ENCODE measurements around the gene KCNA2. TPM values are rescaled to one million over a fixed set of nuclear protein-coding genes. Genes with fewer than 3 reads are reported as not detected.

The KCNA2 gene
- total RNA-seq, 1 experiment from 2014 or later, result 0.11 TPM

DNA sequence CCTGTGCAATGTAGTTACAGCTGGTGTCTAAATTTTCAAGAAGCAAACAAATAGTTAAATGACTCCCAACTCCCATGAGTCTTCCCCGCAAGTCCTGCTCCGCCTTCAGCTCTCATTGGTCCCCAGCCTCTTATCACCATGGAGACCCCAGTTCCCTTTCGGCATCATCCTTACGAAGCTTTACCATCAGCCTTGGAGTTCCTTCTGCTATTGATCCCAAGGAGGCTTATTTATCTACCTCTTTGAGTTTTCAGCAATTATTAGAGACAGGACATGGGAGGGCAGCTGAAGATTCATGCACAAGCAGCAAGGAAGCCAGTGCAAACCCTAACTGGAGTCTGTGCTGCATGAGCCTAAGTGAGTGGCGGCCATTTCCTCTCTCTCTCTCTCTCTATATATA is 12.3 kb downstream of the KCNA2 start:
- Mint-ChIP-seq H3K27me3 (ENCODE audit: insufficient read depth, unreplicated experiment) (peaks cover 9% of the 10 kb centered on the region), H3K36me3 (ENCODE audit: insufficient read depth, unreplicated experiment) (no peaks in the 10 kb centered on the region), H3K9me3 (ENCODE audit: unreplicated experiment) (no peaks in the 10 kb centered on the region), H3K4me3 (ENCODE audit: unreplicated experiment) (no peak overlapping the region), H3K27ac (ENCODE audit: unreplicated experiment) (no peak overlapping the region), H3K4me1 (ENCODE audit: low read depth, unreplicated experiment) (no peaks in the 10 kb centered on the region)
- Histone ChIP-seq H3K4me1 (no peaks in the 10 kb centered on the region), H3K9me3 (no peaks in the 10 kb centered on the region), H3K27me3 (replicated peaks; ENCODE audit: control insufficient read depth, insufficient read depth, low read length) (no peaks in the 10 kb centered on the region; the same call in 1 of the 2 replicates), H3K4me3 (ENCODE audit: low read depth, low read length) (no peak overlapping the region), H3K36me3 (ENCODE audit: control insufficient read depth, insufficient read depth, low read length) (no peaks in the 10 kb centered on the region)
- TF ChIP-seq, protein P1, sequence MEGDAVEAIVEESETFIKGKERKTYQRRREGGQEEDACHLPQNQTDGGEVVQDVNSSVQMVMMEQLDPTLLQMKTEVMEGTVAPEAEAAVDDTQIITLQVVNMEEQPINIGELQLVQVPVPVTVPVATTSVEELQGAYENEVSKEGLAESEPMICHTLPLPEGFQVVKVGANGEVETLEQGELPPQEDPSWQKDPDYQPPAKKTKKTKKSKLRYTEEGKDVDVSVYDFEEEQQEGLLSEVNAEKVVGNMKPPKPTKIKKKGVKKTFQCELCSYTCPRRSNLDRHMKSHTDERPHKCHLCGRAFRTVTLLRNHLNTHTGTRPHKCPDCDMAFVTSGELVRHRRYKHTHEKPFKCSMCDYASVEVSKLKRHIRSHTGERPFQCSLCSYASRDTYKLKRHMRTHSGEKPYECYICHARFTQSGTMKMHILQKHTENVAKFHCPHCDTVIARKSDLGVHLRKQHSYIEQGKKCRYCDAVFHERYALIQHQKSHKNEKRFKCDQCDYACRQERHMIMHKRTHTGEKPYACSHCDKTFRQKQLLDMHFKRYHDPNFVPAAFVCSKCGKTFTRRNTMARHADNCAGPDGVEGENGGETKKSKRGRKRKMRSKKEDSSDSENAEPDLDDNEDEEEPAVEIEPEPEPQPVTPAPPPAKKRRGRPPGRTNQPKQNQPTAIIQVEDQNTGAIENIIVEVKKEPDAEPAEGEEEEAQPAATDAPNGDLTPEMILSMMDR (IDR thresholded peaks at IDR 0.05; ENCODE audit: insufficient read depth in 1 of 2, low read depth in 1 of 2, low read length in 1 of 2, severe bottlenecking in 1 of 2, unreplicated experiment in 1 of 2), result no peak
- DNase-seq, result no peak
- intact Hi-C loops (cut with micrococcal nuclease; ENCODE audit: unreplicated experiment), result no loop called here
- no TSS peak for BruUV-seq (replicated peaks)
- ChIA-PET POLR2A (no interaction called here), CTCF (interaction anchor here (0.6 kb wide), 1 partner anchor 1615 kb away, joined by 3 read pairs; no protein-coding TSS in a partner anchor)

DNA sequence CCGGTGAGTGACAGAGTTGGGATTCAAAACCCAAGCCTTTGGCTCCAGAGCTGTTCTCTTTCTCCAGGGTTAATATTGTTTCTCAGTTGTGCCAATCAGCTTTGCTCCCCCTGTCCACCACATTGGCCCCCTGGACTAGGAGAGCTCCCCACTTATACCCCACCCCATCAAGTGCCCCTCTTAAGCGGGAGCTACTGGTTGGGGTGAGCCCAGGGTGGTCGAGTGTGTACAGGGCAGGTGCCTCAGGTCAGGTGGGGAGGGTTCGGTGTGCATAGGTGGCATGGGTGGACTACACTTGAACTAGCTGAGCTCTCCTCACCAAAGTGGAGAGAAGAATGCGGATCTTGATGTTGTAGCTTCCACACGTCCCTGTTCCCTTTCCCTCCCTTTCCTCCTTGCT is 14.2 kb downstream of the KCNA2 start:
- no peaks in the 10 kb centered on the region for H3K36me3 ChIP-seq (ENCODE audit: control insufficient read depth, insufficient read depth, low read length)
- Mint-ChIP-seq H3K4me3 (ENCODE audit: unreplicated experiment) (no peak overlapping the region), H3K27ac (ENCODE audit: unreplicated experiment) (no peak overlapping the region), H3K36me3 (ENCODE audit: insufficient read depth, unreplicated experiment) (no peaks in the 10 kb centered on the region), H3K4me1 (ENCODE audit: low read depth, unreplicated experiment) (no peaks in the 10 kb centered on the region), H3K9me3 (ENCODE audit: unreplicated experiment) (no peaks in the 10 kb centered on the region), H3K27me3 (ENCODE audit: insufficient read depth, unreplicated experiment) (peaks cover 6% of the 10 kb centered on the region)
- H3K27me3 ChIP-seq (replicated peaks; ENCODE audit: control insufficient read depth, insufficient read depth, low read length), result no peaks in the 10 kb centered on the region
- H3K4me3 ChIP-seq (ENCODE audit: low read depth, low read length), result no peak overlapping the region
- TF ChIP-seq, protein P1 (IDR thresholded peaks at IDR 0.05; ENCODE audit: insufficient read depth in 1 of 2, low read depth in 1 of 2, low read length in 1 of 2, severe bottlenecking in 1 of 2, unreplicated experiment in 1 of 2), result no peak
- H3K9me3 ChIP-seq, result no peaks in the 10 kb centered on the region
- H3K4me1 ChIP-seq, result no peaks in the 10 kb centered on the region
- no TSS peak for BruUV-seq (replicated peaks)
- POLR2A ChIA-PET, result no interaction called here
- CTCF ChIA-PET, result no interaction called here
- no peak for DNase-seq
- intact Hi-C loops (cut with micrococcal nuclease; ENCODE audit: unreplicated experiment), result no loop called here

DNA sequence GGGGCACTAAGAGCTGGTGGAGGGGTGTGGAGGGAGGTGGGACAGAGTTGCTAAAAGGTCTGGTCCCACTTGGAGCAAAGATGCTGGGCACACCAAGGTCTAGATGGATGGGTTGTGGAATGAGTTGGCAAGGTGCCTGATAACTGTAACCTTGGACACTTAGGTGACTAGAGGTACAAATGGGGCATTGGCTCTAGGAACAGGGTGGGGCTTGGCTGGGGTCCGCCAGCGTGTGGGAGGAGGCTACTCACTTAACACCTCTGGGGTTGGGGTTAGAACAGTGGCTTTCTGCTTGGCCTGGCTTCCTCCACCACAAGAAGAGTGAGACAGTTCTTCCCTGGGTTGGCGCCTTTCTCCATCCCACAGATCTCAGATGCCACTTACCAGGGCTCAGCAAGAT is 17.2 kb downstream of the KCNA2 start:
- BruUV-seq (replicated peaks), result no TSS peak
- ChIA-PET CTCF (no interaction called here), POLR2A (no interaction called here)
- Histone ChIP-seq H3K4me3 (ENCODE audit: low read depth, low read length) (no peak overlapping the region), H3K9me3 (no peaks in the 10 kb centered on the region), H3K4me1 (no peaks in the 10 kb centered on the region), H3K36me3 (ENCODE audit: control insufficient read depth, insufficient read depth, low read length) (no peaks in the 10 kb centered on the region), H3K27me3 (replicated peaks; ENCODE audit: control insufficient read depth, insufficient read depth, low read length) (no peaks in the 10 kb centered on the region)
- Mint-ChIP-seq H3K27ac (ENCODE audit: unreplicated experiment) (no peak overlapping the region), H3K9me3 (ENCODE audit: unreplicated experiment) (no peaks in the 10 kb centered on the region), H3K4me3 (ENCODE audit: unreplicated experiment) (no peak overlapping the region), H3K36me3 (ENCODE audit: insufficient read depth, unreplicated experiment) (no peaks in the 10 kb centered on the region), H3K27me3 (ENCODE audit: insufficient read depth, unreplicated experiment) (peaks cover 6% of the 10 kb centered on the region), H3K4me1 (ENCODE audit: low read depth, unreplicated experiment) (no peaks in the 10 kb centered on the region)
- intact Hi-C loops (cut with micrococcal nuclease; ENCODE audit: unreplicated experiment), result no loop called here
- DNase-seq, result no peak
- TF ChIP-seq, protein P1 (IDR thresholded peaks at IDR 0.05; ENCODE audit: insufficient read depth in 1 of 2, low read depth in 1 of 2, low read length in 1 of 2, severe bottlenecking in 1 of 2, unreplicated experiment in 1 of 2), result no peak
